Natural killer cell (primary cell): Measurements from ENCODE around the gene MYCBP2. TPM values are rescaled to one million over a fixed set of nuclear protein-coding genes. Genes with fewer than 3 reads are reported as not detected.

Experiments used
- ATAC-seq, 3 donors: fragments of 150-1000 bp in 2 of 3; fragments of 200-7000 bp in 1 of 3; cut with Tn5 transposase; 1 replicate in 1 of 3; 2 replicates in 2 of 3; pipeline ENCODE4 v1.10.0; 2021; ENCODE audit warnings: mild to moderate bottlenecking in 2 of 3, moderate library complexity in 2 of 3
- DNase-seq, 2 donors: peaks; one replicate each; pipeline versions ENCODE4 v3.0.0 to v3.0.0-alpha.2; 2013 to 2021; ENCODE audit warnings: mixed read lengths in 1 of 2
- H3K27ac ChIP-seq: one replicate; pipeline ENCODE4 v1.5.1; 2013; ENCODE audit warnings: mild to moderate bottlenecking, low read length
- H3K27me3 ChIP-seq: one replicate; pipeline ENCODE4 v1.6.1; 2013; ENCODE audit warnings: low read length; ENCODE audit not compliant: control insufficient read depth, insufficient read depth
- H3K36me3 ChIP-seq: one replicate; pipeline ENCODE4 v1.6.1; 2013; ENCODE audit warnings: low read length; ENCODE audit not compliant: control insufficient read depth, insufficient read depth
- H3K4me1 ChIP-seq: one replicate; pipeline ENCODE4 v1.6.1; 2013; ENCODE audit warnings: low read length; ENCODE audit not compliant: control insufficient read depth, insufficient read depth
- H3K4me3 ChIP-seq: one replicate; pipeline ENCODE4 v1.5.1; 2013; ENCODE audit warnings: low read length
- H3K9me3 ChIP-seq: one replicate; pipeline ENCODE4 v1.6.1; 2013; ENCODE audit warnings: low read length; ENCODE audit not compliant: control insufficient read depth, insufficient read depth
- H3K27ac Mint-ChIP-seq, 2 donors: one replicate each; pipeline ENCODE4 v1.8.0; 2022; ENCODE audit warnings: mild to moderate bottlenecking in 2 of 2, mixed read lengths in 2 of 2, moderate library complexity in 1 of 2
- H3K27me3 Mint-ChIP-seq, 2 donors: one replicate each; pipeline ENCODE4 v1.8.0; 2022; ENCODE audit warnings: low read depth in 2 of 2, mixed read lengths in 2 of 2
- H3K36me3 Mint-ChIP-seq: one replicate; pipeline ENCODE4 v1.8.0; 2022; ENCODE audit warnings: mixed read lengths
- H3K4me1 Mint-ChIP-seq, 2 donors: one replicate each; pipeline ENCODE4 v1.8.0; 2022; ENCODE audit warnings: mixed read lengths in 2 of 2
- H3K4me3 Mint-ChIP-seq: one replicate; pipeline ENCODE4 v1.8.0; 2022; ENCODE audit warnings: mild to moderate bottlenecking, moderate library complexity, mixed read lengths
- H3K9me3 Mint-ChIP-seq, 2 donors: one replicate each; pipeline ENCODE4 v1.8.0; 2022; ENCODE audit warnings: mixed read lengths in 2 of 2
- WGBS: methylation state at CpG from one replicate; pipeline ENCODE4 v1.1.7; 2013; ENCODE audit warnings: missing lambda C conversion rate; ENCODE audit not compliant: insufficient coverage; 5-methylcytosine and 5-hydroxymethylcytosine counted together
- intact Hi-C: fragments of 100-400 bp; cut with micrococcal nuclease; formaldehyde crosslinking; loops from one replicate; pipeline ENCODE4 v1.14.2; 2022
- total RNA-seq, 4 donors: library from RNA; stranded (reverse); fragments of 120-200 nt in 1 of 4; gene quantifications; one replicate each; pipeline versions ENCODE4 v1.2.3 to v1.2.4, GENCODE V29; 2013 to 2022
- TF ChIP-seq, protein P1 (sequence below): fragments of 200-600 bp; IDR thresholded peaks from one replicate; pipeline ENCODE4 v1.8.0; 2022; ENCODE audit warnings: antibody characterized with exemption

MYCBP2 gene
- total RNA-seq, 3 donors from 2014 or later (not counting 1 experiment from before 2014, with no cell fraction given), result 119 to 155 (median 147) TPM

DNA sequence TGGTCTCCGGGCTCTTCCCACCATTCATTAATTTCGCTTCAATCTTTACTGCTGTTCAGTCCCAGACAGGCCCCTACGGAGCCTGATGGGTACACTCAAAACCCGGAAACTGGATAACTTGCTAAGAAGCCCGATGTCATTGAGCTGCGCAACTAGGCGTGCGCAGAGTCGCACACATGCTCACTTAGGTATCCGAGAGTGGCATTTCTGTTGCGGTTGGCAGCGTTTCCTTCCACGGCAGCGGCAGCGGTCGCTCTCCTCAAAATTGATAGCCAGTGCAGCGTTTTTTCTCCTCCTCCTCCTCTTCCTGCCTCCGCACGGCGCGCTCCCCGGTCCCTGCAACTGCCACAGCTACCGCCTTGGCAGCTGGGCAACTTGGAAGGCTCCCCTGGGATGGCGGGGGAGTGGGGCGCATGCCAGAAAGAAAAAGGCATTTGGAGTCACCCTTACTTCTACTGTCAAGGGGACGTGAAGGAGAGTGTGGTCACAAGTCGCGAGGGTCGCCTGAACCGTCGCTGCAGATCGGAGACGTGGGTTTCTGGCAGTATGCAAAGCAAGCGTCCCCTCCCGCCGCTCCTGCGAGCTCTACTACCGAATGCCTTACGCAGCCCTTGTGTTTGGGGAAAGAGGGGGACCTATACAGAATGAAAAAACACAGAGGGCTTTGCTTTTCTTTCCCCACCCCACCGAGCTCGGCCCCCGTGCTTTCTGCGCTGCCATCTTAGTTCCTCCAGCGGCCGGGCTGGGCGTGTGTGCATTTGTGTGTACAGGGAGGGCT lies 2.4 kb upstream of the MYCBP2 start:
- no peaks in the 10 kb centered on the region for H3K27me3 ChIP-seq
- peak; percentile 66 to 84 (median 70) for ATAC-seq
- peaks cover 18% of the 10 kb centered on the region for H3K4me1 ChIP-seq
- Mint-ChIP-seq H3K4me3 (peak overlapping the region; percentile 89), H3K27ac (peak overlapping the region; percentile 89 to 92), H3K4me1 (peaks cover 41 to 51% of the 10 kb centered on the region in 2 donors), H3K36me3 (no peaks in the 10 kb centered on the region), H3K9me3 (no peaks in the 10 kb centered on the region), H3K27me3 (peaks cover 0 to 7% of the 10 kb centered on the region in 2 donors)
- intact Hi-C loops, result loop anchor here (1.0 to 5.0 kb wide), 4 partner anchors 57 to 338 kb away; partner anchors contain the start of gene FBXL3
- peak overlapping the region; percentile 82 for H3K27ac ChIP-seq
- TF ChIP-seq, protein P1, sequence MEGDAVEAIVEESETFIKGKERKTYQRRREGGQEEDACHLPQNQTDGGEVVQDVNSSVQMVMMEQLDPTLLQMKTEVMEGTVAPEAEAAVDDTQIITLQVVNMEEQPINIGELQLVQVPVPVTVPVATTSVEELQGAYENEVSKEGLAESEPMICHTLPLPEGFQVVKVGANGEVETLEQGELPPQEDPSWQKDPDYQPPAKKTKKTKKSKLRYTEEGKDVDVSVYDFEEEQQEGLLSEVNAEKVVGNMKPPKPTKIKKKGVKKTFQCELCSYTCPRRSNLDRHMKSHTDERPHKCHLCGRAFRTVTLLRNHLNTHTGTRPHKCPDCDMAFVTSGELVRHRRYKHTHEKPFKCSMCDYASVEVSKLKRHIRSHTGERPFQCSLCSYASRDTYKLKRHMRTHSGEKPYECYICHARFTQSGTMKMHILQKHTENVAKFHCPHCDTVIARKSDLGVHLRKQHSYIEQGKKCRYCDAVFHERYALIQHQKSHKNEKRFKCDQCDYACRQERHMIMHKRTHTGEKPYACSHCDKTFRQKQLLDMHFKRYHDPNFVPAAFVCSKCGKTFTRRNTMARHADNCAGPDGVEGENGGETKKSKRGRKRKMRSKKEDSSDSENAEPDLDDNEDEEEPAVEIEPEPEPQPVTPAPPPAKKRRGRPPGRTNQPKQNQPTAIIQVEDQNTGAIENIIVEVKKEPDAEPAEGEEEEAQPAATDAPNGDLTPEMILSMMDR, result no peak
- DNase-seq, result peak; percentile 77 to 98
- no peaks in the 10 kb centered on the region for H3K36me3 ChIP-seq
- under 1% methylated on average over 45 of the region's 46 CpGs for WGBS
- H3K4me3 ChIP-seq, result peak overlapping the region; percentile 88
- no peaks in the 10 kb centered on the region for H3K9me3 ChIP-seq

DNA sequence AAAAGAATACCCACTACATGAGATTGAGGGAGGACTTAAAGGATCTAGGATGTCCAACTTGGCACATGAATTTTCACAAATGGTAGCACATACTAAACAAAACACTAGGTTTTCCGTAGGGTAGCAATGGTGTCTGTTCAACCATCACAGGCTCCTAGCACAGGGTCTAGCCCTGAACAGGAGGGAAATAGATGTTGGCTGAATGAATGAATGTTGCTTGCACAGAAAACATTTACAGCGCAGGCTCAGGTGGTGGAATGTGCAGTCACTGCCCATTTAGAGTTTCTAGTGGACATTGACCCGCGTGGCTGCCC lies 1.9 kb upstream of the MYCBP2 start:
- Histone ChIP-seq H3K27me3 (no peaks in the 10 kb centered on the region), H3K4me3 (peak overlapping the region; percentile 88), H3K9me3 (no peaks in the 10 kb centered on the region), H3K4me1 (peaks cover 18% of the 10 kb centered on the region), H3K27ac (peak overlapping the region; percentile 82), H3K36me3 (no peaks in the 10 kb centered on the region)
- Mint-ChIP-seq H3K27ac (peak overlapping the region; percentile 89 to 92), H3K4me3 (peak overlapping the region; percentile 89), H3K4me1 (peaks cover 46 to 56% of the 10 kb centered on the region in 2 donors), H3K27me3 (peaks cover 0 to 1% of the 10 kb centered on the region in 2 donors), H3K9me3 (no peaks in the 10 kb centered on the region), H3K36me3 (no peaks in the 10 kb centered on the region)
- TF ChIP-seq, protein P1, result no peak
- ATAC-seq, result no peak
- no peak for DNase-seq
- 11% methylated on average over 4 of the region's 4 CpGs for WGBS
- intact Hi-C loops, result loop anchor here (1.0 to 5.0 kb wide), 4 partner anchors 56 to 337 kb away; partner anchors contain the start of gene FBXL3

DNA sequence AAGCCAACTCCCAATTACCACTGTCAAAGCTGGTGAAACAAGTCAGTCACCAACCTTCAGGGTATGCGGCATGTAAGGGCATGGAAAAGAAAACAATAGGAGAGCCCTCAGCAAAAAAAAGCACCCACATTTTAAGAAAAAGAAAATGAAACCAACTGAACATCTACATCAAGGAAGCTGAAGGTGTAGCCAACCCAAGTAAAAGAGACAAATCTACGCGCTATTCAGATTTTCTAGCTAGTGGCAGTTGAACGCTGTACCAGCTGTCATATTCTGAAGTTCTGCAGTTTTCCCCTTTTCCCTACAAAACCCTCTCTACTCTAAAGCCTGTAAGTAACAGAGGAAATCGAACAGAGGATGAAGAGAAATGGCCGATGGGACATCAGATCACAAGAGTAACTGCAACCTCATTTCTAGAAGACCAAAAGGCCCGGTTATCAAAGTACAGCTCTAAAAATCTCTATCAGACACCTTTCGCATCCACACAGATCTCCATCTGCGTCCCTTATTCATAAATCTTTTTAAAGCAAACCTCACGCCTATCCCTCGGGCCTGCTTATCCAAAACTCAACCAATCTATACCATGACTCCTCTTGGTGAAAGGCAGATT lies 1.4 kb downstream of the MYCBP2 start:
- TF ChIP-seq, protein P1, result no peak
- Mint-ChIP-seq H3K27ac (peak overlapping the region; percentile 94 to 97), H3K4me1 (peaks cover 72 to 84% of the 10 kb centered on the region in 2 donors), H3K36me3 (no peaks in the 10 kb centered on the region), H3K9me3 (no peaks in the 10 kb centered on the region), H3K4me3 (peak overlapping the region; percentile 96), H3K27me3 (no peaks in the 10 kb centered on the region)
- Histone ChIP-seq H3K27me3 (no peaks in the 10 kb centered on the region), H3K27ac (peak overlapping the region; percentile 85), H3K36me3 (no peaks in the 10 kb centered on the region), H3K4me1 (peaks cover 22% of the 10 kb centered on the region), H3K9me3 (no peaks in the 10 kb centered on the region), H3K4me3 (peak overlapping the region; percentile 98)
- ATAC-seq, result no peak
- DNase-seq, result peak in 1 of 2 donors; percentile 64
- intact Hi-C loops, result loop anchor here (5.0 kb wide), 2 partner anchors 53 to 298 kb away; partner anchors contain the start of gene FBXL3
- 1% methylated on average over 8 of the region's 11 CpGs for WGBS
